ENCODE measurements around the gene WTAP. TPM values are rescaled to one million over a fixed set of nuclear protein-coding genes. Genes with fewer than 3 reads are reported as not detected.
"Not testable (repeated sequence)": the region's sequence is repeated elsewhere in the genome, so short reads cannot be mapped to it uniquely, and the experiment has no call there.

Gene WTAP
- total and polyA plus RNA-seq, 4 donors: 67.7 to 94.7 (median 87.7) TPM

GRCh38 chr6:159682810-159683209 is 44.5 kb upstream of the WTAP start:
- H3K27me3 ChIP-seq (ENCODE audit: control insufficient read depth in 1 of 2, insufficient read depth in 2 of 2, low read length in 1 of 2): no peaks in the 10 kb centered on the region
- intact Hi-C loops (cut with DNase I): no loop called here
- no peak overlapping the region for H3K4me3 ChIP-seq (ENCODE audit: low read length in 2 of 2)
- peaks cover 2 to 6% of the 10 kb centered on the region in 2 donors for H3K36me3 ChIP-seq (ENCODE audit: control insufficient read depth in 1 of 2, insufficient read depth in 2 of 2, low read length in 1 of 2)
- ATAC-seq (ENCODE audit: low FRiP score) (no peak), DNase-seq (no peak)
- no peak overlapping the region for H3K27ac ChIP-seq (ENCODE audit: low read depth in 1 of 2, low read length in 2 of 2)
- H3K4me1 ChIP-seq (ENCODE audit: control insufficient read depth in 1 of 2, insufficient read depth in 2 of 2, low read length in 2 of 2): no peaks in the 10 kb centered on the region
- WGBS, 2 donors: 91 to 96% methylated on average over 1 of the region's 1 CpG
- no peaks in the 10 kb centered on the region for H3K9me3 ChIP-seq (ENCODE audit: control insufficient read depth, low read length)

GRCh38 chr6:159684013-159684304 is 43.3 kb upstream of the WTAP start:
- no peaks in the 10 kb centered on the region for H3K9me3 ChIP-seq (ENCODE audit: control insufficient read depth, low read length)
- H3K27me3 ChIP-seq (ENCODE audit: control insufficient read depth in 1 of 2, insufficient read depth in 2 of 2, low read length in 1 of 2): no peaks in the 10 kb centered on the region
- no peak for DNase-seq
- H3K36me3 ChIP-seq (ENCODE audit: control insufficient read depth in 1 of 2, insufficient read depth in 2 of 2, low read length in 1 of 2): peaks cover 2 to 6% of the 10 kb centered on the region in 2 donors
- no peak overlapping the region for H3K27ac ChIP-seq (ENCODE audit: low read depth in 1 of 2, low read length in 2 of 2)
- 93% methylated on average over 1 of the region's 1 CpG for WGBS, 2 donors
- H3K4me1 ChIP-seq (ENCODE audit: control insufficient read depth in 1 of 2, insufficient read depth in 2 of 2, low read length in 2 of 2): no peaks in the 10 kb centered on the region
- no peak overlapping the region for H3K4me3 ChIP-seq (ENCODE audit: low read length in 2 of 2)
- intact Hi-C loops (cut with DNase I): no loop called here
- ATAC-seq (ENCODE audit: low FRiP score): no peak

- H3K9me3 ChIP-seq (ENCODE audit: control insufficient read depth, low read length): no peaks in the 10 kb centered on the region
- no peak overlapping the region for H3K4me3 ChIP-seq (ENCODE audit: low read length in 2 of 2)
- no peaks in the 10 kb centered on the region for H3K27me3 ChIP-seq (ENCODE audit: control insufficient read depth in 1 of 2, insufficient read depth in 2 of 2, low read length in 1 of 2)
- H3K27ac ChIP-seq (ENCODE audit: low read depth in 1 of 2, low read length in 2 of 2): no peak overlapping the region
- WGBS, 2 donors: 74 to 80% methylated on average over 5 of the region's 5 CpGs
- no peaks in the 10 kb centered on the region for H3K4me1 ChIP-seq (ENCODE audit: control insufficient read depth in 1 of 2, insufficient read depth in 2 of 2, low read length in 2 of 2)
- ATAC-seq (ENCODE audit: low FRiP score) (no peak), DNase-seq (no peak)
- intact Hi-C loops (cut with DNase I): no loop called here
- H3K36me3 ChIP-seq (ENCODE audit: control insufficient read depth in 1 of 2, insufficient read depth in 2 of 2, low read length in 1 of 2): peaks cover 2 to 6% of the 10 kb centered on the region in 2 donors
Observed at GRCh38 chr6:159686040-159686439, 41.3 kb upstream of the WTAP start.

GRCh38 chr6:159686703-159687102 is 40.6 kb upstream of the WTAP start:
- no peak for DNase-seq
- Histone ChIP-seq H3K4me1 (ENCODE audit: control insufficient read depth in 1 of 2, insufficient read depth in 2 of 2, low read length in 2 of 2) (no peaks in the 10 kb centered on the region), H3K27me3 (ENCODE audit: control insufficient read depth in 1 of 2, insufficient read depth in 2 of 2, low read length in 1 of 2) (no peaks in the 10 kb centered on the region), H3K4me3 (ENCODE audit: low read length in 2 of 2) (no peak overlapping the region), H3K36me3 (ENCODE audit: control insufficient read depth in 1 of 2, insufficient read depth in 2 of 2, low read length in 1 of 2) (peaks cover under 1 to 6% of the 10 kb centered on the region in 2 donors), H3K9me3 (ENCODE audit: control insufficient read depth, low read length) (no peaks in the 10 kb centered on the region), H3K27ac (ENCODE audit: low read depth in 1 of 2, low read length in 2 of 2) (no peak overlapping the region)
- ATAC-seq (ENCODE audit: low FRiP score): no peak
- WGBS, 2 donors: 80 to 82% methylated on average over 3 of the region's 3 CpGs
- intact Hi-C loops (cut with DNase I): no loop called here

GRCh38 chr6:159687341-159687740 is 40.0 kb upstream of the WTAP start:
- 91 to 92% methylated on average over 9 of the region's 9 CpGs for WGBS, 2 donors
- Histone ChIP-seq H3K36me3 (ENCODE audit: control insufficient read depth in 1 of 2, insufficient read depth in 2 of 2, low read length in 1 of 2) (peaks cover 0 to 6% of the 10 kb centered on the region in 2 donors), H3K4me3 (ENCODE audit: low read length in 2 of 2) (no peak overlapping the region), H3K27ac (ENCODE audit: low read depth in 1 of 2, low read length in 2 of 2) (no peak overlapping the region), H3K4me1 (ENCODE audit: control insufficient read depth in 1 of 2, insufficient read depth in 2 of 2, low read length in 2 of 2) (no peaks in the 10 kb centered on the region), H3K9me3 (ENCODE audit: control insufficient read depth, low read length) (no peaks in the 10 kb centered on the region), H3K27me3 (ENCODE audit: control insufficient read depth in 1 of 2, insufficient read depth in 2 of 2, low read length in 1 of 2) (no peaks in the 10 kb centered on the region)
- ATAC-seq (ENCODE audit: low FRiP score): no peak
- intact Hi-C loops (cut with DNase I): no loop called here
- DNase-seq: no peak

- ATAC-seq (ENCODE audit: low FRiP score) (no peak), DNase-seq (no peak)
- intact Hi-C loops (cut with DNase I): no loop called here
- Histone ChIP-seq H3K36me3 (ENCODE audit: control insufficient read depth in 1 of 2, insufficient read depth in 2 of 2, low read length in 1 of 2) (peaks cover 0 to 6% of the 10 kb centered on the region in 2 donors), H3K27ac (ENCODE audit: low read depth in 1 of 2, low read length in 2 of 2) (no peak overlapping the region), H3K9me3 (ENCODE audit: control insufficient read depth, low read length) (no peaks in the 10 kb centered on the region), H3K27me3 (ENCODE audit: control insufficient read depth in 1 of 2, insufficient read depth in 2 of 2, low read length in 1 of 2) (no peaks in the 10 kb centered on the region), H3K4me3 (ENCODE audit: low read length in 2 of 2) (no peak overlapping the region), H3K4me1 (ENCODE audit: control insufficient read depth in 1 of 2, insufficient read depth in 2 of 2, low read length in 2 of 2) (no peaks in the 10 kb centered on the region)
- WGBS, 2 donors: 72 to 73% methylated on average over 5 of the region's 5 CpGs
Observed at GRCh38 chr6:159688266-159688905, 38.9 kb upstream of the WTAP start.

- no peak for DNase-seq
Observed at GRCh38 chr6:159689001-159689400, 38.3 kb upstream of the WTAP start.

GRCh38 chr6:159690135-159690534 is 37.2 kb upstream of the WTAP start:
- not testable (repeated sequence) for H3K27ac ChIP-seq (ENCODE audit: low read depth in 1 of 2, low read length in 2 of 2); ATAC-seq (ENCODE audit: low FRiP score); H3K36me3 ChIP-seq (ENCODE audit: control insufficient read depth in 1 of 2, insufficient read depth in 2 of 2, low read length in 1 of 2); H3K4me1 ChIP-seq (ENCODE audit: control insufficient read depth in 1 of 2, insufficient read depth in 2 of 2, low read length in 2 of 2); H3K9me3 ChIP-seq (ENCODE audit: control insufficient read depth, low read length); H3K4me3 ChIP-seq (ENCODE audit: low read length in 2 of 2); H3K27me3 ChIP-seq (ENCODE audit: control insufficient read depth in 1 of 2, insufficient read depth in 2 of 2, low read length in 1 of 2); DNase-seq
- WGBS, 2 donors: 91 to 93% methylated on average over 13 of the region's 13 CpGs
- intact Hi-C loops (cut with DNase I): loop anchor here (5.0 to 10.0 kb wide), 4 partner anchors 37 to 255 kb away; partner anchors contain the start of gene WTAP (in 1 of the 2)

More at GRCh38 chr6:159689001-159689400, 38.3 kb upstream of the WTAP start:
- WGBS, 2 donors: 77 to 90% methylated on average over 6 of the region's 6 CpGs
- Histone ChIP-seq H3K9me3 (ENCODE audit: control insufficient read depth, low read length) (no peaks in the 10 kb centered on the region), H3K4me3 (ENCODE audit: low read length in 2 of 2) (no peak overlapping the region), H3K4me1 (ENCODE audit: control insufficient read depth in 1 of 2, insufficient read depth in 2 of 2, low read length in 2 of 2) (no peaks in the 10 kb centered on the region), H3K36me3 (ENCODE audit: control insufficient read depth in 1 of 2, insufficient read depth in 2 of 2, low read length in 1 of 2) (peaks cover 0 to 3% of the 10 kb centered on the region in 2 donors), H3K27me3 (ENCODE audit: control insufficient read depth in 1 of 2, insufficient read depth in 2 of 2, low read length in 1 of 2) (no peaks in the 10 kb centered on the region), H3K27ac (ENCODE audit: low read depth in 1 of 2, low read length in 2 of 2) (no peak overlapping the region)
- ATAC-seq (ENCODE audit: low FRiP score): no peak
- intact Hi-C loops (cut with DNase I): no loop called here

GRCh38 chr6:159691133-159691962 is 36.0 kb upstream of the WTAP start:
- H3K27ac ChIP-seq (ENCODE audit: low read depth in 1 of 2, low read length in 2 of 2): peak overlapping the region in 1 of 2 donors; percentile 12
- H3K27me3 ChIP-seq (ENCODE audit: control insufficient read depth in 1 of 2, insufficient read depth in 2 of 2, low read length in 1 of 2): no peaks in the 10 kb centered on the region
- no peaks in the 10 kb centered on the region for H3K36me3 ChIP-seq (ENCODE audit: control insufficient read depth in 1 of 2, insufficient read depth in 2 of 2, low read length in 1 of 2)
- H3K4me1 ChIP-seq (ENCODE audit: control insufficient read depth in 1 of 2, insufficient read depth in 2 of 2, low read length in 2 of 2): no peaks in the 10 kb centered on the region
- H3K9me3 ChIP-seq (ENCODE audit: control insufficient read depth, low read length): no peaks in the 10 kb centered on the region
- ATAC-seq (ENCODE audit: low FRiP score) (peak; percentile 56), DNase-seq (no peak)
- intact Hi-C loops (cut with DNase I): loop anchor here (1.0 to 10.0 kb wide), 5 partner anchors 36 to 253 kb away; partner anchors contain the start of genes MRPL18 (in 1 of the 2) and WTAP (in 1 of the 2)
- WGBS, 2 donors: 10 to 11% methylated on average over 11 of the region's 11 CpGs
- H3K4me3 ChIP-seq (ENCODE audit: low read length in 2 of 2): peak overlapping the region; percentile 29 to 96
